HG03469 (cell line): ENCODE data around the gene DAGLB.
"Not testable (repeated sequence)": the region's sequence is repeated elsewhere in the genome, so short reads cannot be mapped to it uniquely, and the experiment has no call there.

ENCODE experiments used
- ATAC-seq: cut with Tn5 transposase; IDR thresholded peaks from one replicate; pipeline ENCODE4 v1.9.1; 2021; ENCODE audit warnings: mild to moderate bottlenecking, moderate library complexity, moderate number of reproducible peaks; ENCODE audit not compliant: unreplicated experiment

Gene DAGLB

GRCh38 chr7:6400243-6401105 is 47.3 kb downstream of the DAGLB start:
- not testable (repeated sequence) for ATAC-seq

DNA sequence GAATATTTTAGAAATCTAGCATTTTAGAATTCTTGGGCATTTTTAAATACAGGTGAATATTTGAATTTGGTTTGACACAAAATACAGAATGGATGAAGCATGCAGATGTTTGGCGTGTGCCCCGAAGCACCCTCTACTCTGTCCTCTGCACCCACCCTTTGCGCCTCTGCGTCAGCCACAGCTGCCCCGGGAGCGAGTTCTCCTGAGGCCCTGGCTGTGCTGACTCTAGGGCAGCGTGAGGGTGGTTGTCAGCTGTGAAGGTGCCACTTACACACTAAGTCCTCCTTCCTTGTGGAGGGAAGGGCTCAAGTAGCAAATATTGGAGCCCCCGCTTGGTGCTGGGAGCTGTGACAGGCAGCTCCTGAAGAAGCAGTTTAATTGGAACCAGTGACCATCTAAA is 48.4 kb downstream of the DAGLB start:
- ATAC-seq: no peak

DNA sequence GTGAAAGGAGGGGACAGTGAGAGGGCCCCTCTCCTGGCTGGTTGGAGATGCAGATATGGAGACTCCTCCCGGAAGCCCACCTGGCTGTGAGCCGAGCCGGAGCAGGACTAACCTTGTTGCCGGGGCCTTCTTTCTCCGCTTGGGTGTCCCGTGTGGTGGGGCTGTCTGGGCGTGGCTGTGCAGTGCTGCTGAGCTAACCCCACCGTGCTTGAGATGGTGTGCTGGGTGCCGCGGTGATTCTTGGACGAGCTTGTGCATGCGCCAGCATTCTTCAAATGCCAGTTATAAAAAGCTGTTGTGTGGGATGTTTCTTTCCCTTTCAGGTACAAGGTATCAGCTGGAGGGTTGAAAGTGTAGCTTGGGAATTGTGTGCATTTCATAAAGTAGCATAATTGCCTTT is 48.8 kb downstream of the DAGLB start:
- ATAC-seq: no peak

GRCh38 chr7:6397759-6398495 is 49.8 kb downstream of the DAGLB start:
- not testable (repeated sequence) for ATAC-seq

DNA sequence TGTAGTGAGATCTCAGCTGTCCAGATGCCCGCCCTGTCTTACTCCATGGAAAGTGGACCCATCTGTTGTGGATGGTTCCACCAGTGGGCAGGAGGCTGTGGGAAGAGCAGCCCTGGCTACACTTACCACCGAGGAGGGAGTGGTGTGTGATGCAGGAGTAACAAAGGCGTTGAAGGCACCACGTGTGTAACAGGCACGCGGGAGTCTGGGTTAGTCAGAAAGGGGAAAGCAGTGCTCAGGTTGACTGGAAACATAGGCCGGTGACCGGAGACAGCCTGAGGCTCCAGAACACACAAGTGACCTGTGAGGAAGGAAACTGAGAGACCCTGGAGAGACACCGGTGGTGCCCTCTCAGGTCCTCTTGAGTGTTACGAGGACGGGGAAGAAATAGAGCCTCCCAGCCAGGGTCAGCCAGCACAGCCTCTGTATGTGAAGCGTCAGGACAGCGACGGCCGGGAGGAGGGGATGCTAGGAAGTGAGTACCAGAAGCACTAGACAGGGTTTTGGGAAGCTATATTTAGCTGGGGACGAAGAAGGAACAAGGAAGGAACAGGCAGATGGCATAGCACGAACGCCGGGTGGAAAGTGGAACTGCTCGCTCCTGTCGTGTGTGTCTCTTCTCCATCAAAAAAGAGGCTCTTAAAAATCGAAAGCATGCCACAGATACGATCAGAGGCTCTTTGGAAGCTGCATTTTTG is 51.7 kb downstream of the DAGLB start:
- ATAC-seq: no peak

GRCh38 chr7:6394114-6394513 is 53.6 kb downstream of the DAGLB start:
- no peak for ATAC-seq

DNA sequence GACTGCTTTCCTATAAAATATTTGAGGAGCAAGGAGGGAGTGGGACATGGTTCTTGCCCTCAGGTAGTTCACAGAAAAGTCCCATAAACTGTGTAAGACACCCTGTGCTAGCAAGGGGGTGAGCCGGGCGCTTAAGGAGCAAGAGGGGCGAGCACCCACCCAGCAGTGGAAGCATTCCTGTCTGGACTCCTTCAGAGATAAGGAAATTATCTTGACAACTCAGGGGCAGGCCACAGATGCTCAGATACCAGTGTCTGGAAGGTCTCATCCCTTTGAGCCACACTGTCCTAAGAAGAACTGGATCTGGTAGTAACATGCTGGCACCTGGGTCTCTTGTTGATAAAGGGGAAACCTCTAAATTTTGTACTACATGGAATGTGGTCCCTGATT is 54.1 kb downstream of the DAGLB start:
- ATAC-seq: no peak

DNA sequence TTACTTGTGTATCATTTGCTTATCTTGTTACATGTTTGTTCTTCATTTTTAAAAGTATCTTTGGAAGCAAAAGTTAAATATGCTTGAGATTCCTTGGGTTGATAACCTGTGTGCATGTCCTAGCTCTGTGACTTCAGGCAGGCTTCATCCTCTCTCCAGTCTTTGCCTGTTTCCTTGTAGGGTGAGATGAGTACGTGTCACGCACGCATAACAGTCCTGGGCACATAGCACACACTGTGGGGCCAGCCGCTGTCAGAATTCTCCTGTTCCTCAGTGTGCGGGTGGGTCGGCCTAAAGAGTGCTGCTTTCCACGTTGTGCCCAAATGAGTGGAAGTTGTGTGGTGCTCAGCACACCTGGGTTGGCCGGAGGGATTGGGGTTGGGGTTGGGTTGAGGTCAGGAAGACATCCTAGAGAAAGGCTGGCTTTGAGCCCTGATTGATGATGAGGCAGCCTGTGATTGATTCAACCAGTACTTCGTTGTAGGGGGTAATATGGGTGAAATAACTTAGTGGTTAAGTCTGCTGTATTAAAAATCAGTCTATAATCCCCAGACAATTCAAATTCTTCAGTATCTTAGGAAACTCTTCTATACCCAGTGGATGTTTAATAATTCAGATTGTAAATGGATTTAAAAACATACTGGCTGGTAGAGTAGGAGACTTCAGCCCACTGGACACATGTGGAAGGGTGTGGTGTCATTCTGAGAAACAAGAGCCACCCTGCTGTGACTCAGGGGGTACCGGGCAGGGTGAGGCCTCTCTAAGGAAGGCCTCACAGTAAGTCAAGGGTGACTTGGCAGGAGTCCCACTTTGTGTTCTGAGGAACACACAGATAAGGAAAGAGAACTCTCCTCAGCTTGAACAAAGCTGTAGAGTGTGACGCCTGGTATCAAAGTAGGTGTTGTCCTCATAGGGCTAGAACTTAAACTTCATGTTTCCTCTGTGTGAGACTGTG is 54.8 kb downstream of the DAGLB start:
- peak; percentile 55 for ATAC-seq

- ATAC-seq: no peak
Observed at GRCh38 chr7:6389728-6390127, 58.0 kb downstream of the DAGLB start.

DNA sequence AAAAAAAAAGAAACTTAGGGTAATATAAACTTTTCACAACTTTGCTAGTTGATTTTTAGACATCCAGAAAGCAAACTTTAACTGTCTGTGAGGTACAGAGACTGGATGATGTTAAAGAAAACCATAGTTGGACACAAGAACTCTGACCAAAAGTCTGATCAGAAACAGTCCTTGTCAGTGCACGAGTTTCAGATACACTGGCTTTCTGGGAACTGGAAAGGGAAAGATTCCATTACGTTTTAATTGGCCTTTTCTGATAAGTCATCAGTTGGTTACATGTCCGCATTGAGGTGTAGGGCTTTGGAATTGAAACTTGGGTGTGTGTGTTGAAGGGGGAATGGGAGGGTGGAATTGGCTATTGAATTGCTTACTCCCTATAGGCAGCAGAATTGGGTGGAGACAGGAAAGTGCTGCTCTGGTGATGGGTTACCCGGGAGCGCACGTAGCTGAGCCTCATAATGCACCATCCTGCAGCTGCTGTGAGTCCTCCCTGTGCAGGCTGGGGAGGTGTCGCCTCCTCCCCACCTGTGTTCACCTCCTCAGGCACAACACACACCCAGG is 59.9 kb downstream of the DAGLB start:
- ATAC-seq: no peak

GRCh38 chr7:6386779-6387178 is 61.0 kb downstream of the DAGLB start:
- ATAC-seq: no peak

- no peak for ATAC-seq
Observed at GRCh38 chr7:6385909-6386560, 61.7 kb downstream of the DAGLB start.

DNA sequence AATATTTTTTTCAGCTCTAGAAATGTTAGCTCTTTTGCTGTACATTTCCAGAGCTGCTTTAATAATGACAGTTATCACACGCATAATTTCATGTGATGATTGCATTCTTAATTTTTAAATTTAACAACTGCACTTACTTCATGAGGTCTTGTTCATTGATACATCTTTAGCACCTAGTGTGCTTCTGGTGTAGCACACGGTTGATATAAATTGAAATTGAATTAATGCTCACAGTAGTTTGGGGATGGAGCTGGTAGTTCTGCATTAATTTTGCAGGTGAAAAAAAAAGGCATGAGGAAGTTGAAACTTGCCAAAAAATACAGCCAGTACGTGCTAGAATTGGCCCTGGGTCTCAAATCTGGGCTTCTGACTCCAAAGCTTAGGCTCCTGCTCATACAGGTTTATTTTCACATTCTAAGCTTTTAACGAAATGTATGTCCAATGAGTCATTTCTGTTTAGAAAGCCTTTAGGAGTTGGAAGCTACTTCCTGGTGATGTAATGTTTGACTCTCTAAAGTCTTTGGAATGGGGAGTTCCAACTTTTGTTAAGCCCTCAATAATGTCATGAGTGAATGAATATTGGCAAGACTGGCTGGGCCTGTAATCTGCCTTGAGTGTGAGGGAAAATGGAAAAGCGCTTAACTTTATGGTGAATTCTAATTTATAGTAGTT is 62.5 kb downstream of the DAGLB start:
- ATAC-seq: no peak

- ATAC-seq: no peak
Observed at GRCh38 chr7:6384327-6384726, 63.4 kb downstream of the DAGLB start.

DNA sequence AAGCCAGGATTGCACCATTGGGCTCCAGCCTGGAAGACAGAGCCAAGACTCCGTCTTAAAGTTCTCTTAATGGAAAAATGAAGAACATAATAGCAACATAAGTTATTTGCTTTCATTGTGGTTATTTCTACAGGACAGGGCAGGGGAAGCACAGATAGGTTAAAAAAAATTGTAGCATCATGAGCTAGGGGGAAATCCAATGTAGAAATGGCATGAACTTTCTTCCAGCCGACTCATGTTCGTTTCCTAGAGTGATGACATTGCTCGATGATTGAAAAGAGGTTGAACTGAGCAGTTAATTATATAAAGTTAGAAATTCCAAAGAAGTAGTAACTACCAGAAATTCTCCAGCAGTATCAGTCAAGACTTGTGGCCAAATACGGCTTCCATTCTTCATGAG is 64.9 kb downstream of the DAGLB start:
- ATAC-seq: no peak

GRCh38 chr7:6381846-6382245 is 65.9 kb downstream of the DAGLB start:
- ATAC-seq: not testable (repeated sequence)

- no peak for ATAC-seq
Observed at GRCh38 chr7:6380310-6381095, 67.3 kb downstream of the DAGLB start.

DNA sequence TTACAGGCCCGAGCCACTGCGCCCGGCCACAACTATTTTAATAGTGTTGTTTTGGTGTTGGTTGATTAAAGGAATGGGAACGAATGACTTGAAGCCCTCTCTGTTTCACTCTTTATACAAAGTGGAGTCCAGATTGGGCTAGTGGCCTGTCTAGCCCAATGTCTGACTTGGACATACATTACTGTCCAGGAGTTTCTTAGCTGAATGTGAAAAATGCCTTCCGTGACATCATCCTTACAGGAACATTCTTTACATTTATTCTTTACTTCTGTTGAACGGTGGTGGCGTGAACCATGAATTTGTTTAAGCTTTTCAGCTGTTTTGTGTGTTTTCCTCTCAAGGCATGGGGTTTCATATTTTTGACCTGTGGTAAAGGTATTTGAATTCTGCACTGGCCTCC is 67.9 kb downstream of the DAGLB start:
- ATAC-seq: no peak
